Endothelial cell of umbilical vein (primary cell): ENCODE measurements around the gene EXOC6B. TPM values are rescaled to one million over a fixed set of nuclear protein-coding genes. Genes with fewer than 3 reads are reported as not detected.

Experiments
- BruUV-seq: library from RNA; stranded (reverse); fragments of 400-500 nt; replicated peaks from 2 replicates; lab custom pipeline; 2021; lab: Mats Ljungman, UMichigan
- CTCF ChIA-PET: fragments of 300-600, 350-600 bp; sonication (Branson Sonifier 250); formaldehyde crosslinking; loops from one replicate; lab custom pipeline; 2021; ENCODE audit warnings: antibody characterized with exemption, inconsistent platforms; lab: Charles Lee
- POLR2A ChIA-PET: fragments of 300-600, 350-600 bp; sonication (Branson Sonifier 250); formaldehyde crosslinking; loops from one replicate; lab custom pipeline; 2021; ENCODE audit warnings: antibody characterized with exemption, inconsistent platforms; lab: Charles Lee
- DNase-seq: peaks from one replicate; pipeline ENCODE4 v3.0.0-alpha.2; 2011; ENCODE audit warnings: low read depth, low spot score
- FAIRE-seq: peaks from 2 replicates; lab custom pipeline; 2011; peaks lifted over from hg19 to GRCh38; lab: Jason Lieb, UNC
- H2AFZ ChIP-seq: 2 replicates; pipeline ENCODE4 v1.6.0; 2012; ENCODE audit warnings: low read depth, low read length, control low read depth, inconsistent platforms
- H3K27ac ChIP-seq: 2 replicates; pipeline ENCODE4 v1.5.1; 2011; ENCODE audit warnings: low read depth, mild to moderate bottlenecking, control low read depth, low read length, moderate library complexity; ENCODE audit not compliant: insufficient read depth
- H3K27me3 ChIP-seq, 2 experiments: 2 replicates each; pipeline versions ENCODE4 v1.6.0 to v1.6.1; 2011; ENCODE audit warnings: low read length in 2 of 2, mixed read lengths in 1 of 2; ENCODE audit not compliant: control insufficient read depth in 2 of 2, insufficient read depth in 2 of 2
- H3K36me3 ChIP-seq, 2 experiments: 2 replicates in 1 of 2; 3 replicates in 1 of 2; pipeline ENCODE4 v1.5.1; 2011; ENCODE audit warnings: low read length in 2 of 2, mild to moderate bottlenecking in 1 of 2, moderate library complexity in 1 of 2; ENCODE audit not compliant: control insufficient read depth in 2 of 2, insufficient read depth in 2 of 2; ENCODE audit errors: extremely low read depth in 1 of 2
- H3K4me1 ChIP-seq: 3 replicates; pipeline ENCODE4 v1.5.1; 2011; ENCODE audit warnings: mild to moderate bottlenecking, low read length; ENCODE audit not compliant: control insufficient read depth, insufficient read depth; ENCODE audit errors: extremely low read depth
- H3K4me2 ChIP-seq: 2 replicates; pipeline ENCODE4 v1.6.1; 2011; ENCODE audit warnings: low read length, control low read depth, mixed read lengths; ENCODE audit not compliant: insufficient read depth
- H3K4me3 ChIP-seq, 3 experiments: fragments of 200-600 bp in 1 of 3; sonication (generic), shearing (Covaris generic) in 1 of 3; replicated peaks in 1 of 3; 2 replicates each; pipeline ENCODE4 v1.5.1; 2011 to 2016; ENCODE audit warnings: control low read depth in 3 of 3, low read length in 3 of 3, mild to moderate bottlenecking in 2 of 3, inconsistent platforms in 1 of 3, low read depth in 1 of 3, moderate library complexity in 1 of 3; ENCODE audit not compliant: insufficient read depth in 1 of 3
- H3K79me2 ChIP-seq: 2 replicates; pipeline ENCODE4 v1.6.0; 2012; ENCODE audit warnings: low read length, inconsistent platforms; ENCODE audit not compliant: control insufficient read depth, insufficient read depth
- H3K9ac ChIP-seq: replicated peaks from 2 replicates; pipeline ENCODE3; 2011; ENCODE audit warnings: low read length, control low read depth; ENCODE audit not compliant: insufficient read depth; ENCODE audit errors: extremely low read depth
- H3K9me1 ChIP-seq: replicated peaks from 3 replicates; pipeline ENCODE4 v1.6.0; 2011; ENCODE audit warnings: mild to moderate bottlenecking, low read length; ENCODE audit not compliant: control insufficient read depth, insufficient read depth; ENCODE audit errors: extremely low read depth
- H3K9me3 ChIP-seq: replicated peaks from 2 replicates; pipeline ENCODE4 v1.5.1; 2012; ENCODE audit warnings: low read length, inconsistent platforms; ENCODE audit not compliant: control insufficient read depth, insufficient read depth
- H4K20me1 ChIP-seq: replicated peaks from 2 replicates; pipeline ENCODE3; 2011; ENCODE audit warnings: mild to moderate bottlenecking, low read length; ENCODE audit not compliant: control insufficient read depth, insufficient read depth; ENCODE audit errors: extremely low read depth
- CTCF ChIP-seq, 2 donors: IDR thresholded peaks; 1 replicate in 1 of 2; 2 replicates in 1 of 2; pipeline ENCODE4 v1.5.1; 2011; ENCODE audit warnings: low read length in 2 of 2, mild to moderate bottlenecking in 2 of 2, moderate library complexity in 2 of 2, control low read depth in 1 of 2, inconsistent platforms in 1 of 2, low read depth in 1 of 2; ENCODE audit not compliant: insufficient read depth in 1 of 2; ENCODE audit errors: extremely low read depth in 1 of 2
- EZH2 ChIP-seq: IDR thresholded peaks from 2 replicates; pipeline ENCODE4 v1.6.1; 2012; ENCODE audit warnings: borderline replicate concordance, low read depth, mild to moderate bottlenecking, moderate library complexity, low read length, inconsistent platforms; ENCODE audit not compliant: severe bottlenecking
- FOS ChIP-seq: IDR thresholded peaks from 2 replicates; pipeline ENCODE4 v1.6.1; 2011; ENCODE audit warnings: mild to moderate bottlenecking, low read length, moderate library complexity, borderline replicate concordance; ENCODE audit not compliant: insufficient read depth
- GATA2 ChIP-seq: IDR thresholded peaks from 2 replicates; pipeline ENCODE4 v1.7.0; 2011; ENCODE audit warnings: low read depth, mild to moderate bottlenecking, moderate library complexity, mixed read lengths, low read length; ENCODE audit not compliant: insufficient read length, insufficient read depth
- JUN ChIP-seq: IDR thresholded peaks from 2 replicates; pipeline ENCODE4 v1.6.1; 2011; ENCODE audit warnings: borderline replicate concordance, low read depth; ENCODE audit not compliant: insufficient read length, insufficient read depth
- MAX ChIP-seq: IDR thresholded peaks from 2 replicates; pipeline ENCODE4 v1.6.1; 2011; ENCODE audit not compliant: insufficient read depth, insufficient read length
- MYC ChIP-seq: IDR thresholded peaks from one replicate; pipeline ENCODE4 v1.6.1; 2011; ENCODE audit warnings: mild to moderate bottlenecking, low read depth, low read length
- POLR2A ChIP-seq: IDR thresholded peaks from 2 replicates; pipeline ENCODE4 v1.6.1; 2012; ENCODE audit warnings: low read depth, mild to moderate bottlenecking, control low read depth, low read length
- POLR2AphosphoS5 ChIP-seq: IDR thresholded peaks from 2 replicates; pipeline ENCODE4 v1.6.1; 2012; ENCODE audit warnings: low read depth, mild to moderate bottlenecking, control low read depth, low read length, moderate library complexity; ENCODE audit not compliant: insufficient read depth
- dilution Hi-C: fragments of 300-500 bp; cut with MboI; formaldehyde crosslinking; loops from one replicate; pipeline ENCODE4 v1.15.0; 2019; ENCODE audit warnings: low sequenced_read_pairs; ENCODE audit not compliant: extremely low pct_ligation_motif_present
- intact Hi-C: fragments of 100-400 bp; cut with micrococcal nuclease; formaldehyde crosslinking; loops from one replicate; pipeline ENCODE4 v1.10.0; 2022
- polyA plus RNA-seq, 4 experiments: library from polyadenylated mRNA; depleted of rRNA in 3 of 4; stranded (reverse) in 3 of 4; unstranded in 1 of 4; fragments of >200 nt; gene quantifications; 2 replicates each; pipeline versions ENCODE4 v1.2.1 to v1.2.3, GENCODE V29; 2011 to 2012; ENCODE audit warnings: missing spikeins in 1 of 4
- total RNA-seq: library from RNA; stranded (reverse); gene quantifications from 2 replicates; pipeline ENCODE4 v1.2.3, GENCODE V29; 2021

Gene EXOC6B
- total and polyA plus RNA-seq, 2 donors (not counting 3 experiments of a cell fraction or from before 2014, with no cell fraction given), result 10.8 to 34.8 TPM

- H3K9me3 ChIP-seq, result no peaks in the 10 kb centered on the region
- no peaks in the 10 kb centered on the region for H4K20me1 ChIP-seq
- no TSS peak for BruUV-seq
- no peak overlapping the region for H3K27ac ChIP-seq
- dilution Hi-C loops (no loop called here), intact Hi-C loops (no loop called here)
- ChIA-PET CTCF (interaction anchor here (0.7 to 1.7 kb wide), 2 partner anchors 10 to 103 kb away, joined by 3 read pairs; no protein-coding TSS in a partner anchor), POLR2A (no interaction called here)
- no peaks in the 10 kb centered on the region for H3K4me1 ChIP-seq
- H2AFZ ChIP-seq, result no peak overlapping the region
- H3K9me1 ChIP-seq, result no peaks in the 10 kb centered on the region
- H3K79me2 ChIP-seq, result no peaks in the 10 kb centered on the region
- no peaks in the 10 kb centered on the region for H3K27me3 ChIP-seq
- no peak overlapping the region for H3K4me2 ChIP-seq
- TF ChIP-seq MYC (no peak), GATA2 (no peak), POLR2AphosphoS5 (no peak), MAX (no peak), POLR2A (no peak)
- FAIRE-seq (no peak), DNase-seq (no peak)
- H3K4me3 ChIP-seq, result no peak overlapping the region
- no peaks in the 10 kb centered on the region for H3K36me3 ChIP-seq
- H3K9ac ChIP-seq, result no peak overlapping the region
These were observed 117.6 kb downstream of the EXOC6B start for GRCh38 chr2:72708236-72708635.

- Histone ChIP-seq H3K9me1 (no peaks in the 10 kb centered on the region), H3K9me3 (no peaks in the 10 kb centered on the region), H4K20me1 (no peaks in the 10 kb centered on the region), H3K4me1 (no peaks in the 10 kb centered on the region), H3K4me2 (no peak overlapping the region), H3K79me2 (no peaks in the 10 kb centered on the region), H3K4me3 (no peak overlapping the region), H3K27ac (no peak overlapping the region), H2AFZ (no peak overlapping the region), H3K9ac (no peak overlapping the region), H3K27me3 (no peaks in the 10 kb centered on the region), H3K36me3 (no peaks in the 10 kb centered on the region)
- TF ChIP-seq CTCF (IDR thresholded peaks at IDR 0.05; ENCODE audit: extremely low read depth in 1 of 2, insufficient read depth in 1 of 2, low read depth in 1 of 2, low read length in 2 of 2) (no peak), MYC (no peak), EZH2 (no peak), FOS (no peak), MAX (no peak), JUN (no peak), POLR2AphosphoS5 (no peak), POLR2A (no peak), GATA2 (no peak)
- no peak for DNase-seq
- FAIRE-seq, result no peak
- dilution Hi-C loops, result no loop called here
- intact Hi-C loops, result no loop called here
- ChIA-PET POLR2A (no interaction called here), CTCF (interaction anchor here (1.7 kb wide), 1 partner anchor 11 kb away, joined by 4 read pairs; no protein-coding TSS in a partner anchor)
- no TSS peak for BruUV-seq
These were observed 127.5 kb downstream of the EXOC6B start for GRCh38 chr2:72698300-72698699.
